Endothelial cell of umbilical vein (primary cell): Measurements from ENCODE around the gene NFIA.

ENCODE experiments used
- JUN ChIP-seq: IDR thresholded peaks from 2 replicates; pipeline ENCODE4 v1.6.1; 2011; ENCODE audit warnings: borderline replicate concordance, low read depth; ENCODE audit not compliant: insufficient read length, insufficient read depth
- POLR2AphosphoS5 ChIP-seq: IDR thresholded peaks from 2 replicates; pipeline ENCODE4 v1.6.1; 2012; ENCODE audit warnings: low read depth, mild to moderate bottlenecking, control low read depth, low read length, moderate library complexity; ENCODE audit not compliant: insufficient read depth

GRCh38 chr1:61329556-61329955, 247.2 kb downstream of the NFIA start:
- TF ChIP-seq JUN: no peak
- TF ChIP-seq POLR2AphosphoS5: no peak
